Neural progenitor cell (in vitro differentiated cells): Measurements from ENCODE around the gene SNX30. TPM values are rescaled to one million over a fixed set of nuclear protein-coding genes. Genes with fewer than 3 reads are reported as not detected.

Experiments
- DNase-seq: peaks from one replicate; pipeline ENCODE4 v3.0.0-alpha.2; 2016; ENCODE audit warnings: low spot score
- H2AFZ ChIP-seq: fragments of 200-600 bp; sonication (generic); replicated peaks from 2 replicates; pipeline ENCODE4 v1.6.1; 2016; ENCODE audit warnings: antibody characterized with exemption
- H3F3A ChIP-seq: fragments of 200-600 bp; sonication (generic); 2 replicates; pipeline ENCODE4 v1.6.1; 2016; ENCODE audit warnings: antibody characterized with exemption, low read depth
- H3K27ac ChIP-seq: fragments of 200-600 bp; sonication (generic); 2 replicates; pipeline ENCODE4 v1.5.1; 2016; ENCODE audit warnings: mild to moderate bottlenecking
- H3K27me3 ChIP-seq: fragments of 200-600 bp; sonication (generic); 2 replicates; pipeline ENCODE4 v1.6.1; 2016; ENCODE audit warnings: mild to moderate bottlenecking, moderate library complexity
- H3K36me3 ChIP-seq: fragments of 200-600 bp; sonication (generic); 2 replicates; pipeline ENCODE4 v1.5.1; 2016
- H3K4me1 ChIP-seq: fragments of 200-600 bp; sonication (generic); 2 replicates; pipeline ENCODE4 v1.6.1; 2016; ENCODE audit warnings: mixed run types
- H3K4me2 ChIP-seq: fragments of 200-600 bp; sonication (generic); 2 replicates; pipeline ENCODE4 v1.6.1; 2016
- H3K4me3 ChIP-seq: fragments of 200-600 bp; sonication (generic); 2 replicates; pipeline ENCODE4 v1.5.1; 2016
- H3K79me2 ChIP-seq: fragments of 200-600 bp; sonication (generic); 2 replicates; pipeline ENCODE4 v1.6.1; 2016; ENCODE audit warnings: low read depth
- H3K9ac ChIP-seq: fragments of 200-600 bp; sonication (generic); 2 replicates; pipeline ENCODE4 v1.6.1; 2016
- H3K9me3 ChIP-seq: fragments of 200-600 bp; sonication (generic); 2 replicates; pipeline ENCODE4 v1.5.1; 2016; ENCODE audit warnings: low read depth
- H4K20me1 ChIP-seq: fragments of 200-600 bp; sonication (generic); 2 replicates; pipeline ENCODE4 v1.6.1; 2016; ENCODE audit warnings: low read depth
- H3K27ac Mint-ChIP-seq: 3 replicates; pipeline ENCODE4 v1.8.0; 2021; ENCODE audit warnings: mixed read lengths
- H3K27me3 Mint-ChIP-seq: 2 replicates; pipeline ENCODE4 v1.8.0; 2022; ENCODE audit warnings: low read depth, mild to moderate bottlenecking, inconsistent platforms, moderate library complexity, mixed read lengths; ENCODE audit not compliant: insufficient read depth
- H3K36me3 Mint-ChIP-seq: 3 replicates; pipeline ENCODE4 v1.8.0; 2021; ENCODE audit warnings: mixed read lengths
- H3K4me1 Mint-ChIP-seq: 3 replicates; pipeline ENCODE4 v1.8.0; 2021; ENCODE audit warnings: mixed read lengths
- H3K4me3 Mint-ChIP-seq: 3 replicates; pipeline ENCODE4 v1.8.0; 2021; ENCODE audit warnings: mild to moderate bottlenecking, moderate library complexity, mixed read lengths
- H3K9me3 Mint-ChIP-seq: 3 replicates; pipeline ENCODE4 v1.8.0; 2020; ENCODE audit warnings: mixed read lengths
- EZH2 ChIP-seq: fragments of 200-600 bp; sonication (generic); IDR thresholded peaks from 2 replicates; pipeline ENCODE4 v1.6.1; 2017; ENCODE audit warnings: antibody characterized with exemption, mild to moderate bottlenecking, moderate library complexity
- EZH2phosphoT487 ChIP-seq: fragments of 200-600 bp; sonication (generic); IDR thresholded peaks from 2 replicates; pipeline ENCODE4 v1.6.1; 2017; ENCODE audit warnings: antibody characterized with exemption
- total RNA-seq: library from RNA; depleted of rRNA; stranded (reverse); fragments of >200 nt; gene quantifications from 2 replicates; pipeline ENCODE4 v1.2.3, GENCODE V29; 2015; ENCODE audit warnings: low replicate concordance
- TF ChIP-seq, protein P1 (sequence below): fragments of 200-600 bp; sonication (generic); IDR thresholded peaks from 2 replicates; pipeline ENCODE4 v1.5.1; 2017; ENCODE audit warnings: antibody characterized with exemption, mild to moderate bottlenecking

Gene SNX30
- total RNA-seq, 1 donor from 2014 or later = 19.9 TPM

DNA sequence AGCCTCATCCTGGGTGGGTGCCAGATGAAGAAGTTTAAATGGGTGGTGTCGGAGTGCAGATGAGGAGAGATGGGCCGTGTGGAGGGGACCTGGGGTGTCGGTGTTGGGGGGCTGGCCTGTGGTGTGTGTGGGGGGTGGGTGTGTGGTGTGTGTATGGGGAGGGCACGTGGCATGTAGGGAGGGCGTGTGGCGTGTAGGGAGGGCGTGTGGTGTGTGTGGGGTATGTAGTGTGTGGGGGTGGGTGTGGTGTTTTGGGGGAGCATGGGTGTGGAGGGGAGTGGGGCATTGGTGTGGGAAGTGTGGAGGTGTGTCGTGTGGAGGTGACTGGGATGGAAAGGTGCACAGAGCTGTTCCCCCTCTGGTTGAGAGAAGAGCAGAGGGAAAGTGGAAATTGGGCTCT is 105.6 kb downstream of the SNX30 start:
- DNase-seq = no peak
- Histone ChIP-seq H3K27ac (no peak overlapping the region), H3K4me2 (no peak overlapping the region), H3K36me3 (no peaks in the 10 kb centered on the region), H3K4me3 (no peak overlapping the region), H3K9ac (no peak overlapping the region), H3K79me2 (no peaks in the 10 kb centered on the region), H2AFZ (no peak overlapping the region), H3F3A (no peaks in the 10 kb centered on the region), H3K27me3 (no peaks in the 10 kb centered on the region), H3K4me1 (no peaks in the 10 kb centered on the region), H4K20me1 (no peaks in the 10 kb centered on the region), H3K9me3 (no peaks in the 10 kb centered on the region)
- H3K9me3 Mint-ChIP-seq = no peaks in the 10 kb centered on the region
- H3K4me3 Mint-ChIP-seq = no peak overlapping the region
- peaks cover 3% of the 10 kb centered on the region for H3K4me1 Mint-ChIP-seq
- H3K27me3 Mint-ChIP-seq = no peaks in the 10 kb centered on the region
- TF ChIP-seq EZH2 = no peak
- TF ChIP-seq EZH2phosphoT487 = no peak
- TF ChIP-seq, protein P1, sequence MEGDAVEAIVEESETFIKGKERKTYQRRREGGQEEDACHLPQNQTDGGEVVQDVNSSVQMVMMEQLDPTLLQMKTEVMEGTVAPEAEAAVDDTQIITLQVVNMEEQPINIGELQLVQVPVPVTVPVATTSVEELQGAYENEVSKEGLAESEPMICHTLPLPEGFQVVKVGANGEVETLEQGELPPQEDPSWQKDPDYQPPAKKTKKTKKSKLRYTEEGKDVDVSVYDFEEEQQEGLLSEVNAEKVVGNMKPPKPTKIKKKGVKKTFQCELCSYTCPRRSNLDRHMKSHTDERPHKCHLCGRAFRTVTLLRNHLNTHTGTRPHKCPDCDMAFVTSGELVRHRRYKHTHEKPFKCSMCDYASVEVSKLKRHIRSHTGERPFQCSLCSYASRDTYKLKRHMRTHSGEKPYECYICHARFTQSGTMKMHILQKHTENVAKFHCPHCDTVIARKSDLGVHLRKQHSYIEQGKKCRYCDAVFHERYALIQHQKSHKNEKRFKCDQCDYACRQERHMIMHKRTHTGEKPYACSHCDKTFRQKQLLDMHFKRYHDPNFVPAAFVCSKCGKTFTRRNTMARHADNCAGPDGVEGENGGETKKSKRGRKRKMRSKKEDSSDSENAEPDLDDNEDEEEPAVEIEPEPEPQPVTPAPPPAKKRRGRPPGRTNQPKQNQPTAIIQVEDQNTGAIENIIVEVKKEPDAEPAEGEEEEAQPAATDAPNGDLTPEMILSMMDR = no peak
- peaks cover 6% of the 10 kb centered on the region for H3K36me3 Mint-ChIP-seq
- no peak overlapping the region for H3K27ac Mint-ChIP-seq

DNA sequence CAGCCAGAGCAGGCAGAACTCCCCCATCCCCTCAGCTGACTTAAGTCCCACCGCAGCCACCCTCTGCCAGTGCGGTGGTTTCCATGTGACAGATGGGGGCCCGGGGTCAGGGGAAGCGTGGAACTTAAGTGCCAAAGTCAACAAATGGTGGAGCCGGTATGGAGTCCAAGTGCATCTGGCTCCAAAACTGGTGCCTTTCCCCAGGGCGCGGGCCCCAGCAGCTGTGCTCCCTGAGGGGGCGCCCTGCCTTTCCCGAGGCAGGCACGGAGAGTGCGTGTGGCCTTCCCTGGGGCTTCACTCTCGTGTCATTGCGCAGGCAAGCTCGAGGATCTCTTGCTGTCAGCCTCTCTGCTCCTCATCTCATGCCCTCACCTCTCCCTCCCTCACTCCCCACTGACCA is 106.3 kb downstream of the SNX30 start:
- no peak overlapping the region for H3K27ac ChIP-seq
- DNase-seq = no peak
- H3K79me2 ChIP-seq = no peaks in the 10 kb centered on the region
- no peak overlapping the region for H3K4me2 ChIP-seq
- H3K9me3 Mint-ChIP-seq = no peaks in the 10 kb centered on the region
- no peak for TF ChIP-seq EZH2phosphoT487
- H3K36me3 ChIP-seq = no peaks in the 10 kb centered on the region
- no peak overlapping the region for H3K9ac ChIP-seq
- no peaks in the 10 kb centered on the region for H3K9me3 ChIP-seq
- H3F3A ChIP-seq = no peaks in the 10 kb centered on the region
- H3K27ac Mint-ChIP-seq = no peak overlapping the region
- H3K27me3 Mint-ChIP-seq = no peaks in the 10 kb centered on the region
- peaks cover 3% of the 10 kb centered on the region for H3K4me1 Mint-ChIP-seq
- no peak overlapping the region for H3K4me3 Mint-ChIP-seq
- H4K20me1 ChIP-seq = no peaks in the 10 kb centered on the region
- peaks cover 3% of the 10 kb centered on the region for H3K36me3 Mint-ChIP-seq
- H2AFZ ChIP-seq = no peak overlapping the region
- no peak overlapping the region for H3K4me3 ChIP-seq
- no peaks in the 10 kb centered on the region for H3K4me1 ChIP-seq
- no peaks in the 10 kb centered on the region for H3K27me3 ChIP-seq

DNA sequence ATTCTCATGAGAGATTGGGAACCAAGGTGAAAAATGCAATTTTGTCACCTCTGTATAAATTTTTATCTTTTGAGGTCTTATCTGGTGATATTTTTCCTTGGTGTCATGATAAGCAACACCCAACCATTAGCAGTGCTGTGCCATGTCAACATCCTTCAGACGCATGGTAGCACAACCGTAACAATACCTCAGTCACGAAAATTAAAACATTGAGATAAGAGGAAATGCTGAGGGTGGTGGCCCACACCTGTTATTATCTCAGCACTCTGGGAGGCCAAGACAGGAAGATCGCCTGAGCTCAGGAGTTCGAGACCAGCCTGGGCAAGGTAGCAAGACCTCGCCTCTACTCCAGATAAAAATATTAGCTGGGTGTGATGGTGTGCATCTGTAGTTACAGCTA is 107.4 kb downstream of the SNX30 start:
- Histone ChIP-seq H3K27ac (no peak overlapping the region), H2AFZ (no peak overlapping the region), H3K4me1 (no peaks in the 10 kb centered on the region), H3K36me3 (no peaks in the 10 kb centered on the region), H3K4me3 (no peak overlapping the region), H3F3A (no peaks in the 10 kb centered on the region), H3K79me2 (no peaks in the 10 kb centered on the region), H3K9ac (no peak overlapping the region), H3K9me3 (no peaks in the 10 kb centered on the region), H4K20me1 (no peaks in the 10 kb centered on the region), H3K4me2 (no peak overlapping the region), H3K27me3 (no peaks in the 10 kb centered on the region)
- no peaks in the 10 kb centered on the region for H3K27me3 Mint-ChIP-seq
- peaks cover 3% of the 10 kb centered on the region for H3K4me1 Mint-ChIP-seq
- H3K27ac Mint-ChIP-seq = no peak overlapping the region
- peaks cover 3% of the 10 kb centered on the region for H3K36me3 Mint-ChIP-seq
- no peak overlapping the region for H3K4me3 Mint-ChIP-seq
- no peak for TF ChIP-seq EZH2
- TF ChIP-seq, protein P1 = no peak
- no peak for TF ChIP-seq EZH2phosphoT487
- DNase-seq = no peak
- H3K9me3 Mint-ChIP-seq = no peaks in the 10 kb centered on the region

DNA sequence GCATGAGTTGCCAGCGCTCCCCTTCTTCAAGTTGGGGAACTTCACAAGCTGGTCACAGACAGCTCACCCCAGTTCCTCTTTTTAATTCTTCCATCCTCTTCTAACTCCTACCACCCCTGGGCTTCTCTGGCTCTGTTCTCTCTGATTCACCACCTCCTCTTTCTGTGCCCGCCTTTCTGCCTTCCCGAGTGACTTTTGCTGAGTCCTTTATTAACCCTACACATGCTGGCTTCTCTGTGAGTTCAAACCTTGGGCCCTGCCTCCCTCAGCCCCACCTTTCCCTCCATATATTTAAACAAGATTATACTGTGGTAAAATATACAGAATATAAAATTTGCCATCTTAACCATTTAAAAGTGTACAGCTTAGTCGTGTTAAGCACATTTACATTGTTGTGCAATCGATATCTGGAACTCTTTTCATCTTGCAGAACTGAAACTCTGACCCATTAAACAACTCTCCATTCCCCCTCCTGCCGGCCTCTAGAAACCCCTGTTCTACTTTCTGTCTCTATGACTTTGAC is 108.1 kb downstream of the SNX30 start:
- Histone ChIP-seq H3K4me1 (no peaks in the 10 kb centered on the region), H3K79me2 (no peaks in the 10 kb centered on the region), H3K27ac (no peak overlapping the region), H3K9ac (no peak overlapping the region), H3F3A (no peaks in the 10 kb centered on the region), H3K4me3 (no peak overlapping the region), H2AFZ (no peak overlapping the region), H3K27me3 (no peaks in the 10 kb centered on the region), H3K4me2 (no peak overlapping the region), H3K36me3 (no peaks in the 10 kb centered on the region), H4K20me1 (no peaks in the 10 kb centered on the region), H3K9me3 (no peaks in the 10 kb centered on the region)
- TF ChIP-seq EZH2 (no peak), EZH2phosphoT487 (no peak)
- TF ChIP-seq, protein P1 = no peak
- Mint-ChIP-seq H3K4me1 (peaks cover 3% of the 10 kb centered on the region), H3K9me3 (no peaks in the 10 kb centered on the region), H3K27me3 (no peaks in the 10 kb centered on the region), H3K36me3 (peaks cover 3% of the 10 kb centered on the region), H3K27ac (no peak overlapping the region), H3K4me3 (no peak overlapping the region)
- DNase-seq = no peak
